ENCODE data around the gene LSAMP.
"Not testable (repeated sequence)": the region's sequence is repeated elsewhere in the genome, so short reads cannot be mapped to it uniquely, and the experiment has no call there.

Gene LSAMP

GRCh38 chr3:115860766-115861165, 584.5 kb downstream of the LSAMP start:
- H3K36me3 Mint-ChIP-seq, result no peaks in the 10 kb centered on the region
- ATAC-seq, result no peak
- DNase-seq (ENCODE audit: low spot score in 2 of 2), result no peak
- H3K27ac Mint-ChIP-seq, result no peak overlapping the region
- H3K4me3 Mint-ChIP-seq, result no peak overlapping the region
- no peaks in the 10 kb centered on the region for H3K4me1 Mint-ChIP-seq
- peaks cover 2% of the 10 kb centered on the region for H3K9me3 Mint-ChIP-seq

GRCh38 chr3:115859002-115859807, 586.1 kb downstream of the LSAMP start:
- Mint-ChIP-seq H3K4me3 (no peak overlapping the region), H3K4me1 (no peaks in the 10 kb centered on the region), H3K9me3 (peaks cover 2% of the 10 kb centered on the region), H3K36me3 (no peaks in the 10 kb centered on the region), H3K27ac (no peak overlapping the region)
- DNase-seq (ENCODE audit: low spot score in 2 of 2) (no peak), ATAC-seq (no peak)

- ATAC-seq, result no peak
Observed at GRCh38 chr3:115857518-115858136, 587.7 kb downstream of the LSAMP start.

GRCh38 chr3:115855911-115856310, 589.4 kb downstream of the LSAMP start:
- DNase-seq (ENCODE audit: low spot score in 2 of 2) (no peak), ATAC-seq (no peak)
- Mint-ChIP-seq H3K4me3 (no peak overlapping the region), H3K27ac (no peak overlapping the region), H3K36me3 (no peaks in the 10 kb centered on the region), H3K4me1 (no peaks in the 10 kb centered on the region), H3K9me3 (no peaks in the 10 kb centered on the region)

More at GRCh38 chr3:115857518-115858136, 587.7 kb downstream of the LSAMP start:
- Mint-ChIP-seq H3K36me3 (no peaks in the 10 kb centered on the region), H3K27ac (no peak overlapping the region), H3K4me3 (no peak overlapping the region), H3K4me1 (no peaks in the 10 kb centered on the region), H3K9me3 (peaks cover 2% of the 10 kb centered on the region)
- DNase-seq (ENCODE audit: low spot score in 2 of 2), result no peak

GRCh38 chr3:115853104-115853503, 592.2 kb downstream of the LSAMP start:
- DNase-seq (ENCODE audit: low spot score in 2 of 2) (no peak), ATAC-seq (no peak)
- Mint-ChIP-seq H3K4me1 (no peaks in the 10 kb centered on the region), H3K9me3 (no peaks in the 10 kb centered on the region), H3K4me3 (no peak overlapping the region), H3K27ac (no peak overlapping the region), H3K36me3 (no peaks in the 10 kb centered on the region)

- no peak overlapping the region for H3K4me3 Mint-ChIP-seq
Observed at GRCh38 chr3:115852278-115852677, 593.0 kb downstream of the LSAMP start.

GRCh38 chr3:115851571-115851970, 593.7 kb downstream of the LSAMP start:
- H3K36me3 Mint-ChIP-seq, result no peaks in the 10 kb centered on the region
- H3K27ac Mint-ChIP-seq, result no peak overlapping the region

More at GRCh38 chr3:115852278-115852677, 593.0 kb downstream of the LSAMP start:
- DNase-seq (ENCODE audit: low spot score in 2 of 2), result no peak
- no peaks in the 10 kb centered on the region for H3K36me3 Mint-ChIP-seq
- no peaks in the 10 kb centered on the region for H3K4me1 Mint-ChIP-seq
- ATAC-seq, result no peak
- no peak overlapping the region for H3K27ac Mint-ChIP-seq
- H3K9me3 Mint-ChIP-seq, result no peaks in the 10 kb centered on the region

GRCh38 chr3:115848641-115849040, 596.6 kb downstream of the LSAMP start:
- DNase-seq (ENCODE audit: low spot score in 2 of 2), result no peak

More at GRCh38 chr3:115851571-115851970, 593.7 kb downstream of the LSAMP start:
- Mint-ChIP-seq H3K4me3 (no peak overlapping the region), H3K4me1 (no peaks in the 10 kb centered on the region), H3K9me3 (no peaks in the 10 kb centered on the region)
- ATAC-seq, result no peak
- no peak for DNase-seq (ENCODE audit: low spot score in 2 of 2)

GRCh38 chr3:115845986-115846385, 599.3 kb downstream of the LSAMP start:
- ATAC-seq (no peak), DNase-seq (ENCODE audit: low spot score in 2 of 2) (no peak)
- no peaks in the 10 kb centered on the region for H3K9me3 Mint-ChIP-seq
- no peaks in the 10 kb centered on the region for H3K4me1 Mint-ChIP-seq
- no peak overlapping the region for H3K4me3 Mint-ChIP-seq
- no peak overlapping the region for H3K27ac Mint-ChIP-seq
- H3K36me3 Mint-ChIP-seq, result no peaks in the 10 kb centered on the region

More at GRCh38 chr3:115848641-115849040, 596.6 kb downstream of the LSAMP start:
- no peak overlapping the region for H3K27ac Mint-ChIP-seq
- H3K4me3 Mint-ChIP-seq, result no peak overlapping the region
- H3K4me1 Mint-ChIP-seq, result no peaks in the 10 kb centered on the region
- H3K9me3 Mint-ChIP-seq, result no peaks in the 10 kb centered on the region
- H3K36me3 Mint-ChIP-seq, result no peaks in the 10 kb centered on the region
- no peak for ATAC-seq

- H3K9me3 Mint-ChIP-seq; H3K4me3 Mint-ChIP-seq; H3K36me3 Mint-ChIP-seq; H3K27ac Mint-ChIP-seq; DNase-seq (ENCODE audit: low spot score in 2 of 2); ATAC-seq; H3K4me1 Mint-ChIP-seq: not testable (repeated sequence)
Observed at GRCh38 chr3:115844729-115845128, 600.6 kb downstream of the LSAMP start.

- Mint-ChIP-seq H3K4me3 (no peak overlapping the region), H3K27ac (no peak overlapping the region), H3K4me1 (no peaks in the 10 kb centered on the region), H3K36me3 (no peaks in the 10 kb centered on the region), H3K9me3 (no peaks in the 10 kb centered on the region)
- ATAC-seq, result no peak
- no peak for DNase-seq (ENCODE audit: low spot score in 2 of 2)
Observed at GRCh38 chr3:115843206-115843605, 602.1 kb downstream of the LSAMP start.

GRCh38 chr3:115839246-115839645, 606.0 kb downstream of the LSAMP start:
- no peak overlapping the region for H3K27ac Mint-ChIP-seq
- DNase-seq (ENCODE audit: low spot score in 2 of 2) (no peak), ATAC-seq (no peak)
- no peaks in the 10 kb centered on the region for H3K36me3 Mint-ChIP-seq
- no peaks in the 10 kb centered on the region for H3K4me1 Mint-ChIP-seq
- H3K9me3 Mint-ChIP-seq, result no peaks in the 10 kb centered on the region
- H3K4me3 Mint-ChIP-seq, result no peak overlapping the region

- no peak overlapping the region for H3K4me3 Mint-ChIP-seq
- no peaks in the 10 kb centered on the region for H3K4me1 Mint-ChIP-seq
- no peaks in the 10 kb centered on the region for H3K36me3 Mint-ChIP-seq
- H3K9me3 Mint-ChIP-seq, result no peaks in the 10 kb centered on the region
- no peak overlapping the region for H3K27ac Mint-ChIP-seq
- DNase-seq (ENCODE audit: low spot score in 2 of 2) (no peak), ATAC-seq (no peak)
Observed at GRCh38 chr3:115838786-115839185, 606.5 kb downstream of the LSAMP start.

GRCh38 chr3:115836944-115837343, 608.3 kb downstream of the LSAMP start:
- Mint-ChIP-seq H3K9me3 (no peaks in the 10 kb centered on the region), H3K4me1 (no peaks in the 10 kb centered on the region), H3K4me3 (no peak overlapping the region), H3K36me3 (no peaks in the 10 kb centered on the region), H3K27ac (no peak overlapping the region)
- ATAC-seq (no peak), DNase-seq (ENCODE audit: low spot score in 2 of 2) (no peak)

- H3K4me3 Mint-ChIP-seq, result no peak overlapping the region
- no peaks in the 10 kb centered on the region for H3K9me3 Mint-ChIP-seq
- H3K4me1 Mint-ChIP-seq, result no peaks in the 10 kb centered on the region
- H3K36me3 Mint-ChIP-seq, result no peaks in the 10 kb centered on the region
- H3K27ac Mint-ChIP-seq, result no peak overlapping the region
- ATAC-seq (no peak), DNase-seq (ENCODE audit: low spot score in 2 of 2) (no peak)
Observed at GRCh38 chr3:115835946-115836345, 609.3 kb downstream of the LSAMP start.

- Mint-ChIP-seq H3K27ac (no peak overlapping the region), H3K4me3 (no peak overlapping the region), H3K9me3 (no peaks in the 10 kb centered on the region), H3K4me1 (no peaks in the 10 kb centered on the region), H3K36me3 (no peaks in the 10 kb centered on the region)
- DNase-seq (ENCODE audit: low spot score in 2 of 2) (no peak), ATAC-seq (no peak)
Observed at GRCh38 chr3:115834068-115834467, 611.2 kb downstream of the LSAMP start.
